Uterus (tissue), 4 donors: ENCODE measurements around the gene POGK. TPM values are rescaled to one million over a fixed set of nuclear protein-coding genes. Genes with fewer than 3 reads are reported as not detected.
A peak's percentile ranks its signal among the peaks of the same experiment; 100 is the strongest.

Experiments
- DNase-seq, 2 donors: peaks; one replicate each; pipeline ENCODE4 v3.0.0-alpha.2; 2019 to 2020
- H3K27ac ChIP-seq, 2 donors: fragments of 200-600 bp; sonication (generic); 1 replicate in 1 of 2; 2 replicates in 1 of 2; pipeline ENCODE4 v1.5.1; 2016 to 2018
- H3K27me3 ChIP-seq, 2 donors: fragments of 200-600 bp; sonication (generic); one replicate each; pipeline ENCODE4 v1.5.1; 2018 to 2019; ENCODE audit warnings: control low read depth in 1 of 2
- H3K36me3 ChIP-seq, 2 donors: fragments of 200-600 bp; sonication (generic); one replicate each; pipeline ENCODE4 v1.5.1; 2019; ENCODE audit warnings: control low read depth in 1 of 2
- H3K4me1 ChIP-seq, 2 donors: fragments of 200-600 bp; sonication (generic); one replicate each; pipeline ENCODE4 v1.5.1; 2018 to 2019; ENCODE audit warnings: control low read depth in 1 of 2
- H3K4me3 ChIP-seq, 2 donors: fragments of 200-600 bp; sonication (generic); 1 replicate in 1 of 2; 2 replicates in 1 of 2; pipeline ENCODE4 v1.5.1; 2018 to 2019; ENCODE audit warnings: mild to moderate bottlenecking in 1 of 2
- H3K9me3 ChIP-seq, 2 donors: fragments of 200-600 bp; sonication (generic); one replicate each; pipeline ENCODE4 v1.5.1; 2019; ENCODE audit warnings: control low read depth in 1 of 2
- POLR2A ChIP-seq, 2 donors: fragments of 450-650 bp; IDR thresholded peaks; one replicate each; pipeline ENCODE4 v1.6.1; 2016; ENCODE audit warnings: antibody characterized with exemption in 2 of 2, mild to moderate bottlenecking in 1 of 2, moderate library complexity in 1 of 2
- intact Hi-C: fragments of 100-400 bp; cut with DNase I; formaldehyde crosslinking; loops from one replicate; pipeline ENCODE4 v1.15.1; 2023; ENCODE audit warnings: low total_unique reads
- total RNA-seq, 4 donors: library from RNA; depleted of rRNA in 3 of 4; stranded (reverse); fragments of >200 nt in 3 of 4; gene quantifications; one replicate each; pipeline versions ENCODE4 v1.1.0 to v1.2.4, GENCODE V29; 2014 to 2023
- TF ChIP-seq, protein P1 (sequence below), 4 experiments: fragments of 200-600 bp in 2 of 4; fragments of 450-650 bp in 2 of 4; sonication (generic) in 2 of 4; IDR thresholded peaks; one replicate each; pipeline ENCODE4 v1.5.1; 2016 to 2019; ENCODE audit warnings: antibody characterized with exemption in 4 of 4, mild to moderate bottlenecking in 2 of 4, moderate library complexity in 1 of 4
- donor health status: DM: yes; HTN: yes; CAD: no.

Gene POGK
- total RNA-seq, 4 donors from 2014 or later, result 21.2 to 46.1 (median 33.8) TPM

DNA sequence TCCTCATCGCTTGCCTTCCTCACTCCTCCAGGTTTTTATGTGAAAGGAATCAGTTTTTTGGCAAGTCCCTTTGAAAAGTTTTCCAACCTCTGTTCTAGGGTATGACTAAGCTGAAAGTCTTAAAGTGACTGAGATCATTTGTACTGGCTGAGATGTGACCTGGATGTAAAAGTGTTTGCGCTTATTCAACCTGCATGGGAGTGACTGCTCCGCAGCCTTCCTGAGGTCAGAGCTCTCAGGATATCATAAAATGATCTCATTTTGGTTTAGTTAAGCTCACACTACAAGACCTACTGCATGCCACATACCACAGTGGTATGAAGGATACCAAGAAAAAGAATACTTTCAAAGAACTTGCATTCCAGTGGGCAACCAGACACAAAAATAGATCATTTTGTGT lies 66.6 kb downstream of the POGK start:
- H3K27ac ChIP-seq, result peak overlapping the region; percentile 41 to 62
- no peak overlapping the region for H3K4me3 ChIP-seq
- DNase-seq, result no peak
- no peaks in the 10 kb centered on the region for H3K4me1 ChIP-seq
- H3K9me3 ChIP-seq, result no peaks in the 10 kb centered on the region
- intact Hi-C loops, result loop anchor here (10.0 kb wide), 1 partner anchor 159 kb away; no protein-coding TSS in a partner anchor
- no peaks in the 10 kb centered on the region for H3K27me3 ChIP-seq
- no peaks in the 10 kb centered on the region for H3K36me3 ChIP-seq
- TF ChIP-seq, protein P1, sequence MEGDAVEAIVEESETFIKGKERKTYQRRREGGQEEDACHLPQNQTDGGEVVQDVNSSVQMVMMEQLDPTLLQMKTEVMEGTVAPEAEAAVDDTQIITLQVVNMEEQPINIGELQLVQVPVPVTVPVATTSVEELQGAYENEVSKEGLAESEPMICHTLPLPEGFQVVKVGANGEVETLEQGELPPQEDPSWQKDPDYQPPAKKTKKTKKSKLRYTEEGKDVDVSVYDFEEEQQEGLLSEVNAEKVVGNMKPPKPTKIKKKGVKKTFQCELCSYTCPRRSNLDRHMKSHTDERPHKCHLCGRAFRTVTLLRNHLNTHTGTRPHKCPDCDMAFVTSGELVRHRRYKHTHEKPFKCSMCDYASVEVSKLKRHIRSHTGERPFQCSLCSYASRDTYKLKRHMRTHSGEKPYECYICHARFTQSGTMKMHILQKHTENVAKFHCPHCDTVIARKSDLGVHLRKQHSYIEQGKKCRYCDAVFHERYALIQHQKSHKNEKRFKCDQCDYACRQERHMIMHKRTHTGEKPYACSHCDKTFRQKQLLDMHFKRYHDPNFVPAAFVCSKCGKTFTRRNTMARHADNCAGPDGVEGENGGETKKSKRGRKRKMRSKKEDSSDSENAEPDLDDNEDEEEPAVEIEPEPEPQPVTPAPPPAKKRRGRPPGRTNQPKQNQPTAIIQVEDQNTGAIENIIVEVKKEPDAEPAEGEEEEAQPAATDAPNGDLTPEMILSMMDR (IDR thresholded peaks at IDR 0.05), result no peak
- TF ChIP-seq POLR2A (IDR thresholded peaks at IDR 0.05), result no peak

Other genes starting within 250 kb of the POGK start
- gene TADA1, start 36.8 kb downstream of the POGK start, total RNA-seq, result 10 to 100 TPM in 3 of 4 donors, 1 to 10 TPM in 1; 6.8 to 32.0 (median 18.8) TPM
- 1 to 10 TPM in 1 of 4 donors, under 1 TPM in 1, not detected in 2; 0.30 to 2.8 TPM for gene ILDR2, start 136.1 kb downstream of the POGK start, total RNA-seq
- gene MAEL, start 149.8 kb downstream of the POGK start, total RNA-seq, result under 1 TPM in 1 of 4 donors, not detected in 3; 0.69 TPM